IMR-90 (cell line): ENCODE measurements around the gene A4GNT. TPM values are rescaled to one million over a fixed set of nuclear protein-coding genes. Genes with fewer than 3 reads are reported as not detected.

ENCODE experiments used
- ATAC-seq: fragments of 200-7000 bp; cut with Tn5 transposase; 2 replicates; pipeline ENCODE4 v1.9.1; 2020; ENCODE audit warnings: low read depth, mild to moderate bottlenecking, moderate library complexity
- BruUV-seq: library from RNA; stranded (reverse); fragments of 400-500 nt; replicated peaks from 2 replicates; lab custom pipeline; 2021; lab: Mats Ljungman, UMichigan
- CTCF ChIA-PET: fragments of 300-600 bp; formaldehyde crosslinking; extraction: SDS; loops from one replicate; lab custom pipeline; 2021; ENCODE audit warnings: antibody characterized with exemption; lab: Yijun Ruan, JAX
- POLR2A ChIA-PET: fragments of 300-600 bp; sonication (Branson Sonifier 250); formaldehyde crosslinking; loops from one replicate; lab custom pipeline; 2022; ENCODE audit warnings: antibody characterized with exemption; ENCODE audit not compliant: unreplicated experiment; lab: Charles Lee
- DNase-seq: peaks from one replicate; pipeline ENCODE4 v3.0.0; 2013
- H2AFZ ChIP-seq: replicated peaks from 2 replicates; pipeline ENCODE3; 2013; ENCODE audit warnings: low read length, mild to moderate bottlenecking; ENCODE audit not compliant: poor library complexity
- H2AK5ac ChIP-seq: 2 replicates; pipeline ENCODE4 v1.6.1; 2013; ENCODE audit warnings: low read depth, low read length, inconsistent platforms
- H2AK9ac ChIP-seq: replicated peaks from 2 replicates; pipeline ENCODE3; 2013; ENCODE audit warnings: mild to moderate bottlenecking, low read depth, low read length, moderate library complexity; ENCODE audit not compliant: poor library complexity
- H2BK120ac ChIP-seq: 2 replicates; pipeline ENCODE4 v1.6.1; 2013; ENCODE audit warnings: low read depth, low read length, inconsistent platforms
- H2BK15ac ChIP-seq: 3 replicates; pipeline ENCODE4 v1.6.1; 2013; ENCODE audit warnings: low read depth, low read length, inconsistent platforms
- H2BK20ac ChIP-seq: 2 replicates; pipeline ENCODE4 v1.6.1; 2013; ENCODE audit warnings: low read depth, mild to moderate bottlenecking, inconsistent platforms, low read length, moderate library complexity
- H2BK5ac ChIP-seq: 2 replicates; pipeline ENCODE4 v1.6.1; 2013; ENCODE audit warnings: mild to moderate bottlenecking, low read depth, low read length, inconsistent platforms; ENCODE audit not compliant: poor library complexity, severe bottlenecking
- H3K14ac ChIP-seq: replicated peaks from 2 replicates; pipeline ENCODE4 v1.6.1; 2013; ENCODE audit warnings: low read depth, low read length, inconsistent platforms
- H3K18ac ChIP-seq: 2 replicates; pipeline ENCODE4 v1.6.1; 2013; ENCODE audit warnings: low read depth, low read length, control low read depth
- H3K23ac ChIP-seq: 2 replicates; pipeline ENCODE4 v1.6.1; 2013; ENCODE audit warnings: low read depth, low read length, inconsistent platforms
- H3K27ac ChIP-seq: 2 replicates; pipeline ENCODE4 v1.5.1; 2013; ENCODE audit warnings: mild to moderate bottlenecking, control low read depth, low read length; ENCODE audit not compliant: insufficient read depth
- H3K27me3 ChIP-seq: 2 replicates; pipeline ENCODE4 v1.6.1; 2013; ENCODE audit warnings: low read length; ENCODE audit not compliant: control insufficient read depth, insufficient read depth
- H3K36me3 ChIP-seq: 2 replicates; pipeline ENCODE4 v1.6.1; 2013; ENCODE audit warnings: low read length, mixed read lengths; ENCODE audit not compliant: control insufficient read depth, insufficient read depth
- H3K4ac ChIP-seq: 2 replicates; pipeline ENCODE4 v1.6.1; 2013; ENCODE audit warnings: low read depth, low read length, inconsistent platforms
- H3K4me1 ChIP-seq: 2 replicates; pipeline ENCODE4 v1.6.1; 2013; ENCODE audit warnings: low read length, mixed read lengths; ENCODE audit not compliant: control insufficient read depth, insufficient read depth
- H3K4me2 ChIP-seq: 2 replicates; pipeline ENCODE4 v1.6.1; 2013; ENCODE audit warnings: low read depth, mild to moderate bottlenecking, control low read depth, low read length, moderate library complexity
- H3K4me3 ChIP-seq: 2 replicates; pipeline ENCODE4 v1.5.1; 2013; ENCODE audit warnings: low read depth, mild to moderate bottlenecking, control low read depth, low read length, moderate library complexity; ENCODE audit not compliant: insufficient read depth
- H3K56ac ChIP-seq: 2 replicates; pipeline ENCODE4 v1.6.1; 2013; ENCODE audit warnings: low read length, inconsistent platforms; ENCODE audit not compliant: insufficient read depth; ENCODE audit errors: extremely low read depth
- H3K79me1 ChIP-seq, 2 experiments: 2 replicates each; pipeline ENCODE4 v1.6.1; 2013; ENCODE audit warnings: low read length in 2 of 2, inconsistent platforms in 1 of 2, low read depth in 1 of 2
- H3K9ac ChIP-seq: 2 replicates; pipeline ENCODE4 v1.6.1; 2013; ENCODE audit warnings: low read depth, low read length, control low read depth
- H3K9me1 ChIP-seq: 2 replicates; pipeline ENCODE4 v1.6.1; 2013; ENCODE audit warnings: low read length, inconsistent platforms; ENCODE audit not compliant: insufficient read depth
- H3K9me3 ChIP-seq: 2 replicates; pipeline ENCODE4 v1.6.1; 2013; ENCODE audit warnings: low read length; ENCODE audit not compliant: control insufficient read depth, insufficient read depth
- H4K20me1 ChIP-seq: 2 replicates; pipeline ENCODE4 v1.6.1; 2013; ENCODE audit warnings: low read length, inconsistent platforms; ENCODE audit not compliant: insufficient read depth
- H4K5ac ChIP-seq: 2 replicates; pipeline ENCODE4 v1.6.1; 2013; ENCODE audit warnings: mild to moderate bottlenecking, low read depth, low read length, control low read depth
- H4K8ac ChIP-seq, 2 experiments: 2 replicates each; pipeline ENCODE4 v1.6.1; 2013; ENCODE audit warnings: low read depth in 2 of 2, low read length in 2 of 2, control low read depth in 1 of 2, inconsistent platforms in 1 of 2
- H4K91ac ChIP-seq: 2 replicates; pipeline ENCODE4 v1.6.1; 2013; ENCODE audit warnings: low read depth, low read length, inconsistent platforms; ENCODE audit not compliant: insufficient read depth
- BHLHE40 ChIP-seq: fragments of 150-350 bp; IDR thresholded peaks from 2 replicates; pipeline ENCODE4 v1.6.1; 2016; ENCODE audit warnings: mild to moderate bottlenecking, low read depth, low read length
- ELK1 ChIP-seq: fragments of 150-350 bp; IDR thresholded peaks from 2 replicates; pipeline ENCODE4 v1.6.1; 2016; ENCODE audit warnings: low read depth, mild to moderate bottlenecking, low read length, moderate library complexity, borderline replicate concordance
- NFE2L2 ChIP-seq: fragments of 150-350 bp; IDR thresholded peaks from 2 replicates; pipeline ENCODE4 v1.6.1; 2016; ENCODE audit warnings: low read depth, mild to moderate bottlenecking, low read length
- POLR2A ChIP-seq: IDR thresholded peaks from 2 replicates; pipeline ENCODE4 v1.6.1; 2012; ENCODE audit warnings: mild to moderate bottlenecking, low read depth, low read length
- RAD21 ChIP-seq: IDR thresholded peaks from 2 replicates; pipeline ENCODE4 v1.6.1; 2012; ENCODE audit warnings: low read length, improper control_type of control experiment
- SMC3 ChIP-seq: fragments of 150-350 bp; IDR thresholded peaks from 2 replicates; pipeline ENCODE4 v1.6.1; 2016; ENCODE audit warnings: low read depth, mild to moderate bottlenecking, antibody characterized with exemption, low read length, moderate library complexity
- WGBS, 2 experiments: methylation state at CpG; one replicate each; pipeline versions ENCODE4 v1.1.5 to v1.1.7; 2013; ENCODE audit warnings: missing lambda C conversion rate in 2 of 2; ENCODE audit not compliant: insufficient read length in 1 of 2; ENCODE audit errors: extremely low coverage in 2 of 2; 5-methylcytosine and 5-hydroxymethylcytosine counted together
- dilution Hi-C: fragments of 300-500 bp; cut with HindIII; formaldehyde crosslinking; loops from one replicate; pipeline ENCODE4 v1.14.3; 2018; ENCODE audit warnings: low sequenced_read_pairs; ENCODE audit not compliant: unreplicated experiment
- in situ Hi-C: fragments of 300-500 bp; cut with MboI; formaldehyde crosslinking; loops from 3 replicates; pipeline ENCODE4 v1.14.3; 2019; ENCODE audit warnings: low sequenced_read_pairs, inconsistent platforms, mixed read lengths
- intact Hi-C: fragments of 100-400 bp; cut with micrococcal nuclease; formaldehyde crosslinking; loops from 2 replicates; pipeline ENCODE4 v1.10.0; 2022
- polyA plus RNA-seq, 3 experiments: library from polyadenylated mRNA; depleted of rRNA; stranded (reverse); fragments of >200 nt; gene quantifications; 2 replicates each; pipeline ENCODE4 v1.2.3, GENCODE V29; 2012; ENCODE audit warnings: low replicate concordance in 1 of 3
- total RNA-seq: library from RNA; depleted of rRNA; stranded (reverse); fragments of >200 nt; gene quantifications from 2 replicates; pipeline ENCODE4 v1.2.3, GENCODE V29; 2012

A4GNT gene
- total and polyA plus RNA-seq, 2 of the 4 experiments (the other 2 are of a cell fraction), result not detected

DNA sequence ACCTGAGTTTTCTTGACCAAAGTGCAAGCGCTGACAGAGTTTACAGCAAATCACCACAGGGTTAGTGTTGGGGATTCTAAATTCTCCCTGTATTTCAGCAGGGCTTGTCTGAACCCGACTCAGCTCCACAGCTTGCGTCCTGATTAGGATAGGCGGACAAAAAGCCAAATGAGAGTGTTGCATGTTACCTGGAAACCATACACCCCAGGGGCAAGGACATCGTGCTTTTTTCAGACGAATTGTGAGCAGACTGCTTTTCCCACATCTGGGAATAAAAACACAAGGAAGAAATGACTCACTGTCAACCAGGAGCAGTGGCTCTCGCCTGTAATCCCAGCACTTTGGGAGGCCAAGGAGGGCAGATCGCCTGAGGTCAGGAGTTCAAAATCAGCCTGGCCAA lies 19.8 kb downstream of the A4GNT start:
- no peak overlapping the region for H3K18ac ChIP-seq
- no peak overlapping the region for H3K27ac ChIP-seq
- H3K56ac ChIP-seq, result no peak overlapping the region
- no peak overlapping the region for H2BK15ac ChIP-seq
- H3K23ac ChIP-seq, result peak overlapping the region; percentile 46; the same call in 1 of the 2 replicates
- no peak overlapping the region for H3K4me2 ChIP-seq
- H2BK120ac ChIP-seq, result no peak overlapping the region
- H3K9me3 ChIP-seq, result no peaks in the 10 kb centered on the region
- H2AK5ac ChIP-seq, result no peak overlapping the region
- POLR2A ChIA-PET, result no interaction called here
- 89% methylated on average over 5 of the region's 8 CpGs; no CpG with 5 or more reads in 1 of the 2 experiments for WGBS, 2 experiments
- no peak for ATAC-seq
- in situ Hi-C loops (no loop called here), dilution Hi-C loops (no loop called here), intact Hi-C loops (no loop called here)
- H3K79me1 ChIP-seq, result peaks cover 25 to 57% of the 10 kb centered on the region in 2 experiments
- TF ChIP-seq RAD21 (no peak), SMC3 (no peak), ELK1 (no peak), BHLHE40 (no peak), NFE2L2 (no peak), POLR2A (no peak)
- no peak overlapping the region for H2AK9ac ChIP-seq
- H3K4ac ChIP-seq, result no peak overlapping the region; the same call in 1 of the 2 replicates
- no peak overlapping the region for H4K8ac ChIP-seq
- peaks cover 10% of the 10 kb centered on the region; the same call in 1 of the 2 replicates for H4K20me1 ChIP-seq
- no peak overlapping the region for H4K91ac ChIP-seq
- peaks cover 4% of the 10 kb centered on the region for H3K36me3 ChIP-seq
- H4K5ac ChIP-seq, result no peak overlapping the region
- no peak overlapping the region for H3K9ac ChIP-seq
- CTCF ChIA-PET, result no interaction called here
- H2AFZ ChIP-seq, result no peak overlapping the region
- H2BK20ac ChIP-seq, result no peak overlapping the region
- DNase-seq, result no peak
- H3K27me3 ChIP-seq, result no peaks in the 10 kb centered on the region
- 0 out of 2 replicates have a peak overlapping the region, but pooled peaks have one; percentile 10 for H3K14ac ChIP-seq
- no peak overlapping the region for H3K4me3 ChIP-seq
- peaks cover 13% of the 10 kb centered on the region for H3K9me1 ChIP-seq
- no peak overlapping the region for H2BK5ac ChIP-seq
- H3K4me1 ChIP-seq, result peaks cover 5% of the 10 kb centered on the region
- no TSS peak for BruUV-seq
